Muscle layer of colon (tissue), 2 donors: ENCODE data around the gene AMOT.

Experiments
- H3K27ac ChIP-seq: one replicate; pipeline ENCODE4 v1.7.0; 2013; ENCODE audit warnings: low read depth, mild to moderate bottlenecking, low read length, moderate library complexity
- H3K27me3 ChIP-seq, 2 donors: one replicate each; pipeline ENCODE4 v1.7.0; 2013; ENCODE audit warnings: low read length in 2 of 2, mild to moderate bottlenecking in 2 of 2; ENCODE audit not compliant: insufficient read depth in 2 of 2, control insufficient read depth in 1 of 2
- H3K36me3 ChIP-seq: one replicate; pipeline ENCODE4 v1.7.0; 2013; ENCODE audit warnings: mild to moderate bottlenecking, low read length; ENCODE audit not compliant: insufficient read depth
- H3K4me1 ChIP-seq: one replicate; pipeline ENCODE4 v1.7.0; 2013; ENCODE audit warnings: mild to moderate bottlenecking, low read length; ENCODE audit not compliant: insufficient read depth
- H3K4me3 ChIP-seq, 2 donors: one replicate each; pipeline ENCODE4 v1.7.0; 2013; ENCODE audit warnings: low read length in 2 of 2, low read depth in 1 of 2, mild to moderate bottlenecking in 1 of 2, moderate library complexity in 1 of 2
- H3K9ac ChIP-seq: one replicate; pipeline ENCODE4 v1.7.0; 2013; ENCODE audit warnings: low read length
- H3K9me3 ChIP-seq: one replicate; pipeline ENCODE4 v1.7.0; 2013; ENCODE audit warnings: mild to moderate bottlenecking, low read length
- donor health status: abdominal sarcoma.
- donor health status: Adenocarcinoma of cecum.

AMOT gene

GRCh38 chrX:112760697-112761096, 79.9 kb downstream of the AMOT start:
- Histone ChIP-seq H3K9me3 (no peaks in the 10 kb centered on the region), H3K4me1 (no peaks in the 10 kb centered on the region), H3K9ac (no peak overlapping the region), H3K27me3 (no peaks in the 10 kb centered on the region), H3K36me3 (no peaks in the 10 kb centered on the region), H3K4me3 (no peak overlapping the region), H3K27ac (no peak overlapping the region)

GRCh38 chrX:112759966-112760365, 80.7 kb downstream of the AMOT start:
- Histone ChIP-seq H3K4me1 (no peaks in the 10 kb centered on the region), H3K9me3 (no peaks in the 10 kb centered on the region), H3K36me3 (no peaks in the 10 kb centered on the region), H3K9ac (no peak overlapping the region), H3K27ac (no peak overlapping the region), H3K4me3 (no peak overlapping the region), H3K27me3 (no peaks in the 10 kb centered on the region)

GRCh38 chrX:112759512-112759911, 81.1 kb downstream of the AMOT start:
- Histone ChIP-seq H3K9me3 (no peaks in the 10 kb centered on the region), H3K27ac (no peak overlapping the region), H3K4me1 (no peaks in the 10 kb centered on the region), H3K27me3 (no peaks in the 10 kb centered on the region), H3K4me3 (no peak overlapping the region), H3K36me3 (no peaks in the 10 kb centered on the region), H3K9ac (no peak overlapping the region)

- Histone ChIP-seq H3K27me3 (no peaks in the 10 kb centered on the region), H3K9ac (no peak overlapping the region), H3K36me3 (no peaks in the 10 kb centered on the region), H3K4me3 (no peak overlapping the region), H3K27ac (no peak overlapping the region), H3K4me1 (no peaks in the 10 kb centered on the region), H3K9me3 (no peaks in the 10 kb centered on the region)
Observed at GRCh38 chrX:112757946-112758345, 82.7 kb downstream of the AMOT start.

GRCh38 chrX:112753116-112753515, 87.5 kb downstream of the AMOT start:
- Histone ChIP-seq H3K4me3 (no peak overlapping the region), H3K27ac (no peak overlapping the region), H3K36me3 (no peaks in the 10 kb centered on the region), H3K27me3 (no peaks in the 10 kb centered on the region), H3K9ac (no peak overlapping the region), H3K4me1 (no peaks in the 10 kb centered on the region), H3K9me3 (no peaks in the 10 kb centered on the region)

- H3K27ac ChIP-seq = no peak overlapping the region
- no peaks in the 10 kb centered on the region for H3K36me3 ChIP-seq
- no peak overlapping the region for H3K9ac ChIP-seq
Observed at GRCh38 chrX:112751076-112751475, 89.6 kb downstream of the AMOT start.

GRCh38 chrX:112746812-112747595, 93.6 kb downstream of the AMOT start:
- Histone ChIP-seq H3K9ac (no peak overlapping the region), H3K4me3 (no peak overlapping the region), H3K4me1 (no peaks in the 10 kb centered on the region), H3K27me3 (no peaks in the 10 kb centered on the region), H3K36me3 (no peaks in the 10 kb centered on the region), H3K9me3 (no peaks in the 10 kb centered on the region), H3K27ac (no peak overlapping the region)

More at GRCh38 chrX:112751076-112751475, 89.6 kb downstream of the AMOT start:
- H3K4me1 ChIP-seq = no peaks in the 10 kb centered on the region
- H3K27me3 ChIP-seq = no peaks in the 10 kb centered on the region
- H3K9me3 ChIP-seq = no peaks in the 10 kb centered on the region
- no peak overlapping the region for H3K4me3 ChIP-seq

GRCh38 chrX:112738347-112739033, 102.1 kb downstream of the AMOT start:
- Histone ChIP-seq H3K4me3 (no peak overlapping the region), H3K9ac (no peak overlapping the region), H3K4me1 (no peaks in the 10 kb centered on the region), H3K27ac (no peak overlapping the region), H3K27me3 (no peaks in the 10 kb centered on the region), H3K36me3 (no peaks in the 10 kb centered on the region), H3K9me3 (no peaks in the 10 kb centered on the region)

GRCh38 chrX:112736310-112736709, 104.3 kb downstream of the AMOT start:
- Histone ChIP-seq H3K36me3 (no peaks in the 10 kb centered on the region), H3K9ac (no peak overlapping the region), H3K4me1 (no peaks in the 10 kb centered on the region), H3K27ac (no peak overlapping the region), H3K9me3 (no peaks in the 10 kb centered on the region), H3K27me3 (no peaks in the 10 kb centered on the region), H3K4me3 (no peak overlapping the region)

GRCh38 chrX:112735147-112735546, 105.5 kb downstream of the AMOT start:
- Histone ChIP-seq H3K4me1 (no peaks in the 10 kb centered on the region), H3K4me3 (no peak overlapping the region), H3K27ac (no peak overlapping the region), H3K9ac (no peak overlapping the region), H3K9me3 (no peaks in the 10 kb centered on the region), H3K36me3 (no peaks in the 10 kb centered on the region), H3K27me3 (peaks cover 0 to 4% of the 10 kb centered on the region in 2 donors)

- H3K4me3 ChIP-seq = no peak overlapping the region
- no peaks in the 10 kb centered on the region for H3K36me3 ChIP-seq
- no peaks in the 10 kb centered on the region for H3K4me1 ChIP-seq
- H3K27me3 ChIP-seq = peaks cover 0 to 4% of the 10 kb centered on the region in 2 donors
- no peak overlapping the region for H3K27ac ChIP-seq
- no peak overlapping the region for H3K9ac ChIP-seq
- no peaks in the 10 kb centered on the region for H3K9me3 ChIP-seq
Observed at GRCh38 chrX:112734290-112734689, 106.3 kb downstream of the AMOT start.

GRCh38 chrX:112731793-112732192, 108.8 kb downstream of the AMOT start:
- Histone ChIP-seq H3K27me3 (peaks cover 0 to 4% of the 10 kb centered on the region in 2 donors), H3K4me1 (no peaks in the 10 kb centered on the region), H3K36me3 (no peaks in the 10 kb centered on the region), H3K9me3 (no peaks in the 10 kb centered on the region), H3K27ac (no peak overlapping the region), H3K4me3 (no peak overlapping the region), H3K9ac (no peak overlapping the region)
